GM12892 (cell line): Measurements from ENCODE around the gene C19orf67.

Experiments
- POLR2A ChIP-seq: IDR thresholded peaks from 2 replicates; pipeline ENCODE4 v1.6.1; 2011; ENCODE audit warnings: low read depth, low read length, control low read depth
- POLR2AphosphoS5 ChIP-seq: IDR thresholded peaks from 2 replicates; pipeline ENCODE4 v1.6.1; 2011; ENCODE audit warnings: low read depth, low read length, control low read depth
- TAF1 ChIP-seq: IDR thresholded peaks from 2 replicates; pipeline ENCODE4 v1.6.1; 2011; ENCODE audit warnings: low read depth, mild to moderate bottlenecking, control low read depth, low read length, borderline replicate concordance

- TF ChIP-seq POLR2AphosphoS5, result no peak
- TF ChIP-seq POLR2A, result no peak
- TF ChIP-seq TAF1, result no peak
Measured at GRCh38 chr19:14096272-14096992, 10.8 kb upstream of the C19orf67 start.
